GM12865 (cell line): ENCODE results near the gene YTHDF1.
A peak's percentile ranks its signal among the peaks of the same experiment; 100 is the strongest.

Experiments used
- DNase-seq: peaks from one replicate; pipeline ENCODE4 v3.0.0; 2010; ENCODE audit warnings: low read depth
- H3K4me3 ChIP-seq: 2 replicates; pipeline ENCODE4 v1.5.1; 2011; ENCODE audit warnings: mild to moderate bottlenecking, low read depth, low read length, control low read depth
- TF ChIP-seq, protein P1 (sequence below): IDR thresholded peaks from 2 replicates; pipeline ENCODE4 v1.5.1; 2011; ENCODE audit warnings: low read length, control low read depth, low read depth, inconsistent platforms; ENCODE audit not compliant: insufficient read depth; ENCODE audit errors: missing control alignments

The YTHDF1 gene

DNA sequence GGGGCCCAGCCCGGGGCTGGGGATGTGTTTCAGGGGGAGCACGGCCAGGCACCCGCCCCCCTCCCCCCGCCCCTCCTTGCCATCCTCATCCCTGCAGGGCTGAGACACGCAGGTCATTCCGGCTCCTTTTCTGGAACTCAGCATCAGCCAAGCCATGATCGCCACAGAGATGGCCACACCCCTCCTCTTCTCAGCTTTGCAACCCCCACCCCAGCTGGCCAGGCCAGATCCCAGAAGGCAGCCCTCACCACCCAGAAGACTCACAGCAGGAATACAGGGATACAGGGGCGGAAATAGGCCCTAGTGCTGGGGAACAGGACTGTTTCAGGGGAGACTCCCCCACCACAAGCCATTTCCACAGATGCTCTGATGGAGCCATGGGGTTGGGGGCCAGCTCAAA lies 33.5 kb downstream of the YTHDF1 start:
- DNase-seq: no peak
- H3K4me3 ChIP-seq: no peak overlapping the region
- TF ChIP-seq, protein P1, sequence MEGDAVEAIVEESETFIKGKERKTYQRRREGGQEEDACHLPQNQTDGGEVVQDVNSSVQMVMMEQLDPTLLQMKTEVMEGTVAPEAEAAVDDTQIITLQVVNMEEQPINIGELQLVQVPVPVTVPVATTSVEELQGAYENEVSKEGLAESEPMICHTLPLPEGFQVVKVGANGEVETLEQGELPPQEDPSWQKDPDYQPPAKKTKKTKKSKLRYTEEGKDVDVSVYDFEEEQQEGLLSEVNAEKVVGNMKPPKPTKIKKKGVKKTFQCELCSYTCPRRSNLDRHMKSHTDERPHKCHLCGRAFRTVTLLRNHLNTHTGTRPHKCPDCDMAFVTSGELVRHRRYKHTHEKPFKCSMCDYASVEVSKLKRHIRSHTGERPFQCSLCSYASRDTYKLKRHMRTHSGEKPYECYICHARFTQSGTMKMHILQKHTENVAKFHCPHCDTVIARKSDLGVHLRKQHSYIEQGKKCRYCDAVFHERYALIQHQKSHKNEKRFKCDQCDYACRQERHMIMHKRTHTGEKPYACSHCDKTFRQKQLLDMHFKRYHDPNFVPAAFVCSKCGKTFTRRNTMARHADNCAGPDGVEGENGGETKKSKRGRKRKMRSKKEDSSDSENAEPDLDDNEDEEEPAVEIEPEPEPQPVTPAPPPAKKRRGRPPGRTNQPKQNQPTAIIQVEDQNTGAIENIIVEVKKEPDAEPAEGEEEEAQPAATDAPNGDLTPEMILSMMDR: no peak

DNA sequence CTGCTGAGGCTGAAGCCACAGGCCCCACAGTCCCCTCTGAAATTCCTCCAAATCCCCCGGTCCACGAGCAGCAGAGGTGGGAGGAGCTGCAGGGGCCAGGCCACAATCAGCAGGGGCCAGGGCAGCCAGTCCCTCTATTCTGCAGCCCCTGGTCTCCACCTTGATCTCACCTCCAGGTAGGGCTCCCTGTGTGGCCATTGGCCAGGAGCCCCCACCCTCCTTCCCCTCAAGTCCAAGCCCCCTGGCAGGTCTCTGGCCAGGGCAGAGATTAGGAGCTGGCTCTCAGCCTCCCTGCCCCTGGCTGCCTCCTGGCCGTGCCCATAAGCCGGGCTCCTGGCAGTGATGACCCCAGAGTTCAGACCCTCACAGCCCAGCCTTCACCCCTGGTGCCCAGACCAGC lies 34.7 kb downstream of the YTHDF1 start:
- TF ChIP-seq, protein P1: no peak
- H3K4me3 ChIP-seq: no peak overlapping the region
- no peak for DNase-seq

DNA sequence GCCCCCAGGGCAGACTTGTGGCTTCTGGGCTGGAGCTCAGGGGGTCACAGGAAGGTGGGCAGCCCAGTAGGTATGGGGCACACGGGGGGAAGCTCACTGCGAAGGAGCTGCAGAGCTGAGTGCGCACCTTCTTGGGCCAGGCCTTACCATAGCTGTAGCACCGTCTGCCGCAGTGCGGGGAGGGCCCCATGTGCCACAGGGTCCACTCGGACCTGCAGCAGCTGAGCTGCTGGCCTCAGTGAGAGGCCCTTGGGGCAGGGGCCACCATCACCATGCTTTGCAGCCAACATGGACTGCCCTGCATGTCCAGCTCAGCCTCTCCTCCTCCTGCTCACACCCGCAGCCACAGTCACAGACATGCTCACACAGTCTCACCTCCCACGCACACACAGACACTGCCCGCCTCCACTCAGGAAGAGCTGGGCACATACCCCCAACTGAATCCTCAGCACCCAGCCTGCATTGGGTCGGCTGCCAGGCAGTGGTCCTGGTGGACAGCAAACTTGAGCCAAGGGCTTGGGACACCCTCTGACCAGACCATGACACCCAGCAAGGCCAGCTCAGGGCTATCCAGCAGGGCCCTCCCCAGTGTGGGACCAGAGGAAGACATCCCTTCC lies 35.3 kb downstream of the YTHDF1 start:
- no peak for DNase-seq
- TF ChIP-seq, protein P1: no peak
- no peak overlapping the region for H3K4me3 ChIP-seq

DNA sequence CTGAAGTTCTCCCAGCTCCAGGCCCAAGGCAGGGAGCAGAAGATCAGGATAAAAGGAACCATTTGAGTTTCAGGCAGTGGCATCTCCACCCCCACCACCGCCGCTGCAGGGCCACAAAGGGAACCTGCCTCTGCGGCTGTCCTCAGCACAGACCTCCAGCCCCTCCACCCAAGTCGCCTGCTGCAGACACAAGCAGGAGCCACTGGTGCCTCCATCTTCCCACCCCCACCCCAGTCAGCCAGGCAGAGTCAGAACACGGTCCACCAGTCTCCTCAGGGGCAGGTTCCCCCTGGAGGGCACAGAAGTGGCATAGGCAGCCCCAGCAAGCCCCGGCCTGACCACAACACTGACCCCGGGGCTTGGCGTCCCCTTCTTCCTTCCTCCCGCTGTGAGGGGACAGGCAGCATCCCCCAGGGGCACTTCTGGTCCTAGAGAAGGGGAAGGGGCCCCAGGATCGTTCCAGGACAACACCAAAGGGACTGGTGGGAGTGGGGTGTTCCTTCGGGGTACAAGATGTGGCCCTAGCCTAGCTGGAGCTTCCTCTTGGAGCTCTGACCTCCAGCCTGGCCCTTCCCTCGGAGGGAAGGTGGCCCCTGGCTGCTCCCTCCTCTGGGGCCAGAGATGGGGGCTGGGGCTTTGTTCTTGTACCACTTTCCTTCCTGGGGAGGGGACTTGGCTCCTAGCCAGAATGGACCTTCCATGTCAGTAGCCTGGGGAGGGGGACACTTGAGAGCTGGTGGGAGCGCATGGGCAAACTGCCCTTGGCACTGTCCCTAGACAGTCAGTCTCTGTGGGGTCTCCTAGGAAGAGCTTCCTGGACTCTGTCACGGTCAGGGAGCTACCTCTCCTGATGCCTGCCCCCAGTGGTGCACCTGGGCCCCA lies 36.0 kb downstream of the YTHDF1 start:
- DNase-seq: no peak
- H3K4me3 ChIP-seq: no peak overlapping the region
- TF ChIP-seq, protein P1: no peak

DNA sequence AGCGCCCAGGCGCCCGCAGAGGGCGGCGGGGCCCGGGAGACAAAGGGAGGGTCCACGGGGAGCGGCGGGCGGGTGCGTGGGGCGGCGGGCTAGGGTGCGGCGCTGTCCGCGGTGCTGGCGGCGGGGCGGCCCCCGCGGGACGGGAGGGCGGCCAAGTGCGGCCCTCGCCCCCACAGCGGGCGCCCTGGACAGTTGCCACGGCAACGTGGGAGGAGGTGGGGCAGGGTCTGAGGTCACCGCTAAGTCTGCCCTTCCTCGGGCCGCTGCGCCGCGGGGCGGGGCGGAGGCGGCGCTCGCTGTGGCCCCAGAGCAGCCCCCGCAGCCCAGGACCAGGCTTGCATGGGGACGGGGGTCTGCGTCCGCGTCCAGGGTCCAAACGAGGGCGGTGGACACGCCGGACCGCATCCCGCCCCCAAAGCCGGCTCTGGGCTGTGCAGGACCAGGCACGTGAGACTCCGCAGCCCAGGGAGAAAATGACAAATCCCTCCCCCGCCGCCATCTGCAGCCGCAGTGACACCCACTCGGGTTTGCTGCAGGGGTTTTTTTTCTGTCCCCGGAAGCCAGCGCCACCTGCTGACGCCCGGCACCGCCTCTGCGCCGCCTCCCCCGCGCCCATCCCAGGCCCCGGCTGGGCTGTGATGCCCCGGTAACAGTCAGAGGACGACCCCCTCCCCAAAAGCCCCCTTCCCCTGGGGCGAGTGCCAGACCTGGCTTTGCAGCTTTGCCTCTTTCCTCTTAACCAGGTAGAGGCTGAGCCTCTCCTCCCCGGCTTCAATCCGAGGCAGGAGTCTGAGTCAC lies 36.8 kb downstream of the YTHDF1 start:
- DNase-seq: peak; percentile 71
- TF ChIP-seq, protein P1: peak; percentile 66
- H3K4me3 ChIP-seq: peak overlapping the region; percentile 5; the same call in 1 of the 2 replicates

DNA sequence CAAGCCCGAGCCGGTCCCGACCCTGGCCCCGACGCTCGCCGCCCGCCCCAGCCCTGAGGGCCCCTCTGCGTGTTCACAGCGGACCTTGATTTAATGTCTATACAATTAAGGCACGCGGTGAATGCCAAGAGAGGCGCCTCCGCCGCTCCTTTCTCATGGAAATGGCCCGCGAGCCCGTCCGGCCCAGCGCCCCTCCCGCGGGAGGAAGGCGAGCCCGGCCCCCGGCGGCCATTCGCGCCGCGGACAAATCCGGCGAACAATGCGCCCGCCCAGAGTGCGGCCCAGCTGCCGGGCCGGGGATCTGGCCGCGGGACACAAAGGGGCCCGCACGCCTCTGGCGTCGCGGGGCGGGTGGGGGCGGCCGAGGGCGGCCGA lies 37.5 kb downstream of the YTHDF1 start:
- H3K4me3 ChIP-seq: no peak overlapping the region
- TF ChIP-seq, protein P1: no peak
- no peak for DNase-seq
